Colon (tissue), 2 donors: Measurements from ENCODE around the gene NCOA7.
"Not testable (repeated sequence)": the region's sequence is repeated elsewhere in the genome, so short reads cannot be mapped to it uniquely, and the experiment has no call there.

Source experiments
- FAIRE-seq: peaks from 2 replicates; lab custom pipeline; 2012; peaks lifted over from hg19 to GRCh38; lab: Jason Lieb, UNC
- donor health status: control.
- donor health status: control.

NCOA7 gene

GRCh38 chr6:125841356-125842090 lies 50.8 kb downstream of the NCOA7 start:
- no peak for FAIRE-seq

GRCh38 chr6:125842091-125842626 lies 51.4 kb downstream of the NCOA7 start:
- FAIRE-seq, result no peak

DNA sequence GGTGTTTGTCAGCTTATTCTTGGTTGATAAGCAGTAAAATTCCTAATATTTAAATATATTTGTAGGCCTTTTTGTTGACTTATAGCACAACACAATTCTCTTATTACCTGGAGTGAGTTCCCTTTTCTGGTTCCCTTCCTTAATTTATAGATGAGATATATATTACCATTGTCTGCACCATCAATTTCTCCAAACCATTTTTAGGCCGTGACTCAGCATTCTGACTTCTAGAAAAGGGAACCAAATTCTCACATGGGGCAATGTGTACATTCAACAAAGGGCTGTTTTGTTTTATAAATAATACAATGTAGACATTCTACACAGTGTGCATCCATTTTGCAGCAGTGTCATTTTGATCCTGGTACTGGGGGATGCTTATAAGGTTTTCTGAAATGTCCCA lies 52.8 kb downstream of the NCOA7 start:
- FAIRE-seq, result no peak

DNA sequence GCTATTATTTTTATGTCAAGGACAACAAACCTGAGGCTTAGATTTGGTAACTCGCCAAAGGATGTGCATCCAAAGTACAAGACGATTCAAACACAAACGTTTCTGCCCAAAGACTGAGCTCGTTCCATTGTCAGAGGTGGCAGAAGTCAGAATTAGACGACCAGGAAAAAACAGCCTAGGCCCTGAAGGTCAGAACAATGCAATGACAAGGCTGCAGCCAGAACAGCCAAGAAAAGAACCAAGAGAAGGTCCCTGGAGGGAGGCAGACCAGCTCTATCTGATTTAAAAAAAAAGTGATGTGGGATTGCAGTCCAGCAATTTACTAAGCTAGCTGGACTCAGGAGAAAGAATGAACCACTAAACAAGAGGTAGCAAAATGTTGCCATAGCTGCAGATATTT lies 54.2 kb downstream of the NCOA7 start:
- FAIRE-seq, result no peak

- FAIRE-seq, result no peak
Measured at GRCh38 chr6:125846292-125847024, 55.7 kb downstream of the NCOA7 start.

GRCh38 chr6:125848286-125848685 lies 57.5 kb downstream of the NCOA7 start:
- FAIRE-seq, result not testable (repeated sequence)

DNA sequence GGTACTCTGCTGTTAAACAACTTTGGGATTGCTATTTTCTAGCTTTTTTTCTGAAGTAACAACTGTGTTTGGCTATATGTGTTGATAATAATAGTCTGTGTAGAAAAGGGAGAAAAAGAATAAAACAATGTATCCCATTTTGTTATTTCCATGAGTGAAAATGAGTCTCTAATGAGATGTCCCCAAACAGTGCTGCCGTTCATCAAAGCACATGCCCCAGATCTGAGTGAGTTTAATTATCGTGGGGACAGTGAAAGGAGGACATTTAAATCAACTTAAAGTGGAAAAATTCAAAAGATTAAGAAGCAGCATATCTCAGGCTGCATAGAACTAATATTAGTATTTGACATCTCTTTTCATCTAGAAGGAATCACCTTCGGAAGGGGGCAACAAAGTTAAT lies 59.6 kb downstream of the NCOA7 start:
- FAIRE-seq, result no peak

DNA sequence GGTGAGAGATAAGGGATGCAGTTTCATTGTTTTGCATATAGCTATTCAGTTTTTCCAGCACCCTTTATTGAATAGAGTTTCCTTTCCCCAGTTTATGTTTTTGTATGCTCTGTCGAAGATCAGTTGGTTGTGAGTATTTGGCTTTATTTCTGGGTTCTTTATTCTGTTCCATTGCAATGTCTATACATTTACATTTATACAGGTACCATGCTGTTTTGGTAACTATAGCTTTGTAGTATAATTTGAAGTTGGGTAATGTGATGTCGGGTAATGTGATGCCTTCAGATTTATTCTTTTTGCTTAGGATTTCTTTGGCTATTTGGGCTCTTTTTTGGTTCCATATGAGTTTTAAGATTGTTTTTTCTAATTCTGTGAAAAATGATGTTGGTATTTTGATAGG lies 61.8 kb downstream of the NCOA7 start:
- FAIRE-seq, result no peak

DNA sequence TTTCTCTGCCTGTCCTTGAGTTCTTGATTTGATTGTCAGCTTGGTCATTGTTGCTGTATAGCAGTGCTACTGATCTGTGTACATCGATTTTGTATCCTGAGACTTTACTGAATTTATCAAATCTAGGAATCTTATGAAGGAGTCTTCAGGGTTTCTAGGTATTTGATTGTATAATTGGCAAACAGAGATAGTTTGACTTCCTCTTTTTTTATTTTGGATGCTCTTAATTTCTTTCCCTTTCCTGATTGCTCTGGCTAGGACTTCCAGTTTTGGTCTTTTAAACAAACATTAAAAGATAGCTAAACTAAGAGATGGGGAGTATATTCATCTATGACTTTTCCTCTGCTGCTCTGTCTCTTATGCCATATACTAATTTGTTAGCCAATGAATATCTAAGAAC lies 62.4 kb downstream of the NCOA7 start:
- no peak for FAIRE-seq

DNA sequence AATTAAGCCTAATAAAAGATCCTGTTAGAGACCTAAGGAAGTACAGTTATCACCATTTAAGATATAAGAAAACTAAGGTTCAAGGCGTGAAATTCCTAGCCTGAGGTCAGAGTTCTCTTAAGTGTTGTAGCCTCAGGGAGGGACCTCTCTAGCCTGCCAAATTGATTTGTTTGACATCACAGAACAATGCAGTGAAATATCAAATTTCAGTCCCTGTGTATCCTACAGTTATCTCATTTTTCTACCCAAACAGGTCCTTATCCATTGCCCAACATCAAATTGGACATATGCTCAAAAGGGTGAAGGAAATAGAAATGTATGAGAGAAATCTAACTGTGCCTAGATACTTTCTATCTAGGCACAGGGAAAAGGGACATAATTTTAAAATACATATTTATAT lies 63.0 kb downstream of the NCOA7 start:
- no peak for FAIRE-seq

DNA sequence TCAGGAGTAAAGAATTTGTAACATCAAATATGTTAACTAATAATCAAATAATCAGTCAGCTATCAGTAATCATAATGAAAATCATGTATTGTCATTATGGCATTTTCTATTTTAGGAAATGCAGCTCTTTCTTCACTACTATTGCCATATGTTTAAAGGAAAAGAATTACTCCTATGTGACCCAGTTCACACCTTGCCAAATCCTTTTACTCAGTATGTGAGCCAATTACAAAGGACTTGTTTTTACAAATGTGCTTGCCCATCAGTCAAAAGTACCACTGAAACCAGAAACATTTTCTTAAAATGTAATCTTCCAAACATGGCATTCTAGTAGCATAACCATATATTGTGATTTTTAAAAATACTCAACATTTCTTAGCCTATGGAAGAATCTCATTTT lies 63.6 kb downstream of the NCOA7 start:
- no peak for FAIRE-seq

DNA sequence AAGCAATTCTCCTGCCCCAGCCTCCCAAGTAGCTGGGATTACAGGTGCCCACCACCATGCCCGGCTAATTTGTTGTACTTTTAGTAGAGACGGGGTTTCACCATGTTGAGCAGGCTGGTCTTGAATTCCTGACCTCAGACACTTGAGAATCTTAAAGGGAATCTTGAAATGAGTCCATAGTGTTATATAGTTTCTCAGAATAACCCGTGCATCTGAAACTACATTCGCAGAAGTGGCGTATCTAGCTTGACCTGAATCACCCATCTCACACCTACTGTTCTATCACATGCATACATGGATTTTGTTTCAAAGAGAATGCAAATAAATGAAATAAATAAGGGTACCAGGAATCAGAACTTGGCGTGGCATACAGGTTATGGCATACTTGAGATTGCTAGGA lies 65.0 kb downstream of the NCOA7 start:
- no peak for FAIRE-seq

DNA sequence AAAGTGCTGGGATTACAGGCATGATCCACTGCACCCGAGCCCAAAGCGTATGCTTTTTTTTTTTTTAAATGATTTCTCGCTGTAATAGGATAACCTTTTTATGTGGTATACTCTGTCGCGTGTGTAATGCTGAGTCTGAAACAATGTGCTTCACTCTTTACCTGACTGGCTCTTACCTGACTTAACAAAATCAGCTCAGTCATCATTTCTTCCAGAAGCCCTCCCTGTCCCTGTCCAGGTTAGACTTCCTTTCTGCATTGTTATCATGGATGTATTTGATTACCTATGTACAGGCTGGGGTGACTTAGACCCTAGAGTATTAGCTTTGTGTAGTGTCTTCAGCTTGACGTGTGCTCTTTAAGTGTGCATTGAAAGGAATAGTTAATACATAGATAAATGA lies 67.1 kb downstream of the NCOA7 start:
- no peak for FAIRE-seq

- no peak for FAIRE-seq
Measured at GRCh38 chr6:125858427-125859320, 67.9 kb downstream of the NCOA7 start.

DNA sequence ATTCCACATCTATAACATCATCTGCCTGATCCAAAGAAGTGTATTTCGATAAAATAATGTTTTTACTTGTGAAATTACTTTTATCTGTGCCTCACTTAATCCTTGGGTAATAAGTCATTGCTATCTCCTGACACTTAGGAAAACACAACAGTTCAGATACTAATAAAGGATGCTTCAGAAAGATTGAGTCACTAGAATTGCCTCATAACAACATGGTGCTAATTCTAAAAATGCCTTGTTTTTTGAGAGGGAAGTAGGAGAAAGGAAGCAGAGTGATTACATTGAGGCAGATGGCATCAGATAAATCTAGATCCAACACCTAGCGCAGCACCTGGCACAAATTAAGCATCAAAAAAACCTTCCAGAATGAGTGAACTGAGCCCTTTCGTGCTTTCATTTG lies 69.0 kb downstream of the NCOA7 start:
- FAIRE-seq, result no peak

DNA sequence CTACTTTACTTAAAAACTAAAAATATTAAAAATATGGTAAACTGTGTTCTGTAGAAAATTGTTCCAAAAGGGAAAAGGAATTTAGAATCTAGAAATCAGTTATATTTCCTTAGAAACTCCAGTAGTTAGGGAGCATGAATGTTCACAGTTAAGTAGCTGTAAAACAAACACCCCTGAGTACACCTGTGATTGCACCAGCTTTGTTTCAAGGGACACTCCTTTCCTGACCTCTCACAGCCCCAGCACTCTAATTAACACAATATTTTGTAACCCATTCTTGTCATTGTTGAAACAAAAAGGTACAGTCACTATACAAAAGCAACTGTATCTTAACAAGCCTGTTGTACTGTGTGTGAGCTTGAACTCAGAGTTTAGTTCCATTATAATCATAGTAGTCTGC lies 72.3 kb downstream of the NCOA7 start:
- no peak for FAIRE-seq

DNA sequence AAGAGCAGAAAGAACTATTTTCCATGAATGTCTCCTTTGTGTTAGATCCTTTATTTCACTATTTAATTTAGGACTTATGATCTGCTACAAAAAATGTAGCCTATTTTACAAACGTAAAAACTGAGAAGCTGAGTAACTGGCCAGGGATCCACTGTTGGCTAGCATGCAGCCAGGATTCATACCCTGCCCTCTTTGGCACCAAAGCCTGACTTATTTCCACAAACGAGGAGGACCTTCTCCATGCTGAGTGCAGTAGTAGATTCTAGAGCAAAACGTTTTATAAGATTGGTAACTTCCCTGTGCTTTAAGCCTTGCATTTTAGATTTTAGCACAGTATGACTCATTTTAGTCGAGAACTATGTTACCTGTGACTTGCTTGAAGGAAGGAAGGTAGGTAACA lies 74.3 kb downstream of the NCOA7 start:
- FAIRE-seq, result no peak

GRCh38 chr6:125866433-125866832 lies 75.7 kb downstream of the NCOA7 start:
- FAIRE-seq, result no peak

DNA sequence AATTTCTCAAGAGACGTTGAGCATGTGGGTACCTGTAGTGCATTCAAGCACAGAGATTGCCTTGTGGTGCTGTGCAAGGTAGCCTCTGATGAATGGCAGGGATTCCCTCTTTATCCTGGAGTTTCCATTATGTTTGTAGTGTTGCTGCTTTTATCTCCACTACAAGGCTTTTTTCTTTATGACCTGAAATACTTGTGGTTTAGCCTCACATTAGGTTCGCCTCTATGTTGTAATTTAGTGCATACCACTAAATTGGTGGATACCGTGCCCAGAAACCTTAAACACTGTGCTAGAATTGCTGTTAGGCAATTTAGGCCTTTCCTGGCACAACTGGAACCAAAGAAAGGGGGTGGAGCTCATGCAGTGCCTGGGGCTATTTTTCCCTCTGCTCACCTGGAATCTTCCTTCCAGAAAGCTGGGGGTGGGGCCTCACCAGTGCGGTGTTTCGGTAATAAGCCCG lies 76.8 kb downstream of the NCOA7 start:
- no peak for FAIRE-seq

DNA sequence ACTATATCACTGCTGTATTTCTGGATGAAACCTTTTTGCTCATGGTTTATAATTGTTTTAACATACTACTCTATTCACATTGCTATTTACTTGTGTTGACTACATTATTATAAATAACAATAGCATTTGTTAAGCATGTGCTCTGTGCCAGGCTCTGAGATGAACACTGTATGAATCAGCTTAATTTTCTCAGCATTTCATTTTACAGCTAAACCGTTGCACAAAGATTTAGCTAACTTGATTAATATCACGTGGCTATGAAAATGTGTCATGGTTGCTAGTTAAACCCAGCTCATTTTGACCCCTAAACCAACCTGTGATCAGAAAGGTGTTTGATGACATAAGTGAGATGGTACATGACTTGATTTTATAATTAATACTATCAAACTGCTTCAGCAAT lies 77.5 kb downstream of the NCOA7 start:
- FAIRE-seq, result no peak

DNA sequence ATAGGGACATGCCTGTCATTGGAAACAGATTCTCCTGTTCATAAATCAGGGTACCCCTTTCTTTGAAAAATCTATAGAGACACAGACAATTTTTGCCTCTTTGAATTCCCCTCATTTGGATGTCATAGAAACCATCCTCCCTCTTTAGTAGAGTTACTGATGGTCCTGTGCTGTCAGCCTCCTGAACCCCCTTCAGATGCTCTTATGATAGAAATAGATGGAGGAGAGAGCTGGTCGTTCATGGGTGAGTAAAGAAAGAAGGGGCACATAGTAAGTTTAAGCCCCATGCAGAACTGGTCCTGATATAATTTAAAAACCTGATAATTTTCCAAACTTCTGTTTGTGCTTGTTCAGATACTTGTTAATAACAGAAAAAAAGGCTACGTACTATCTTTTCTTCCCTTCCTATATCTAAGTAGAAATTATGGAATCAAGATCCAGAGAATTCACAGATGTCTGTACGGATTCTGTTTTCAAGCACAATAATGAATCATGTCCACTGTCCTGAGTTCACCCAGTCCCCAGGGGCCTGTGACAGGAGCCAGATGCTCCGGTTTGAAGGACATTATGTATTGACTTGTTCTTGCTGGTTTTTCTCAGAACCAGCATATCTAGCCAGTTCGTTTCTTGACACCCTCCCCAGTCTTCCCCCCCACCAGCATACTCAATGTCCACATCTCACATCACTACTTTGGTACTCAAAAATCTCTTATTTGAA lies 78.1 kb downstream of the NCOA7 start:
- no peak for FAIRE-seq

DNA sequence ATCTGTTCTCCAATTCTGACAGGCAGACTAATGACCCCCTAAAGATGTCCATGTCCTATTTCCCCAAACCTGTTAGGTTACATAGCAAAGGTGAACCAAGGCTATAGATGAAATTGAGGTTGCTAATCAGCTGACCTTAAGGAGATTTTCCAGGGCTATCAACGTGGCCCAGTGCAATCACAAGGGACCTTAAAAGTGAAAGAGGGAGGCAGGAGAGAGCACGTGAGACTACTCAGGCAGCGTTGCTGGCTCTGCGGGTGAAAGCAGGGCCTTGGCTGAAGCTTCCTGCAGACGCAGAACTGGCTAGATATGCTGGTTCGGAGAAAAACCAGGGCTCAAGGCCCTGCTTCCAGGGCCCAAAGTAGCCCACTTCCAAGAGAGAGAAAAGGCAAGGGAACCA lies 78.7 kb downstream of the NCOA7 start:
- no peak for FAIRE-seq
